Parathyroid adenoma (tissue), 2 donors: ENCODE data around the gene KIF1A.

Experiments
- H2AFZ ChIP-seq: fragments of 300-600 bp; sonication (generic); one replicate; pipeline ENCODE4 v1.7.0; 2017; ENCODE audit warnings: antibody characterized with exemption, mild to moderate bottlenecking
- H3K27ac ChIP-seq: fragments of 300-600 bp; sonication (generic); one replicate; pipeline ENCODE4 v1.7.0; 2017
- H3K27me3 ChIP-seq: fragments of 300-600 bp; sonication (generic); one replicate; pipeline ENCODE4 v1.7.0; 2017; ENCODE audit warnings: low read length; ENCODE audit not compliant: control insufficient read depth, insufficient read depth
- H3K36me3 ChIP-seq: fragments of 300-600 bp; sonication (generic); one replicate; pipeline ENCODE4 v1.7.0; 2017; ENCODE audit warnings: low read length; ENCODE audit not compliant: control insufficient read depth, insufficient read depth
- H3K4me1 ChIP-seq: fragments of 300-600 bp; sonication (generic); one replicate; pipeline ENCODE4 v1.7.0; 2017; ENCODE audit warnings: control low read depth
- H3K4me2 ChIP-seq: fragments of 300-600 bp; sonication (generic); one replicate; pipeline ENCODE4 v1.7.0; 2017; ENCODE audit warnings: low read length
- H3K4me3 ChIP-seq: fragments of 300-600 bp; sonication (generic); one replicate; pipeline ENCODE4 v1.7.0; 2017; ENCODE audit warnings: low read depth, low read length
- H3K79me2 ChIP-seq: fragments of 300-600 bp; sonication (generic); one replicate; pipeline ENCODE4 v1.7.0; 2017; ENCODE audit warnings: control low read depth
- H3K9ac ChIP-seq: fragments of 300-600 bp; sonication (generic); one replicate; pipeline ENCODE4 v1.7.0; 2017; ENCODE audit warnings: mild to moderate bottlenecking
- H3K9me3 ChIP-seq: fragments of 300-600 bp; sonication (generic); one replicate; pipeline ENCODE4 v1.7.0; 2017; ENCODE audit warnings: low read length; ENCODE audit not compliant: control insufficient read depth
- TF ChIP-seq, protein P1 (sequence below): fragments of 300-600 bp; sonication (generic); IDR thresholded peaks from one replicate; pipeline ENCODE4 v1.7.0; 2017; ENCODE audit warnings: antibody characterized with exemption, mild to moderate bottlenecking
- donor health status: primary hyperparathyroidism.

Gene KIF1A

DNA sequence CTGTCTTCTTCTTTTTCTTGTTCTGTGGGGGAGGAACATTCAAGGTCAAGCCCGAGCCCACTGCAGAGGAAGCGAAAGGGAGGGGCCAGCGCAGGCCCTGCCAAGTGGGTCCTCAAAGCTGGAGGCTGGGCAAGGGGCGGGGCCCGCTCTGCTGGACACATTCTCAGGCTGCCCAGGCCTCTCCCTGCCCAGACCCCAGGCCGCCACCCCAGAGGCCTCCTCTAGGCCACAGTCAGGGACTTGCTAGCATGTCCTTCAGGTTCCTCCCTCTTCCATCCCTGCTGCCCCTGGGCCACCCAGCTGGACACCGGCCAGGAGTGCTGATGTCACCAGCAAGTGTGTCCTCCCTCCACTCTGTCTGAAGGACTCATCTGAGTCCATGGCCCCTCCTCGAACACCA lies 44.1 kb downstream of the KIF1A start:
- Histone ChIP-seq H3K4me2 (no peak overlapping the region), H3K9me3 (no peaks in the 10 kb centered on the region), H3K27ac (no peak overlapping the region), H3K79me2 (no peaks in the 10 kb centered on the region), H3K4me1 (no peaks in the 10 kb centered on the region), H3K9ac (no peak overlapping the region), H2AFZ (no peak overlapping the region), H3K27me3 (no peaks in the 10 kb centered on the region), H3K36me3 (no peaks in the 10 kb centered on the region), H3K4me3 (no peak overlapping the region)
- TF ChIP-seq, protein P1, sequence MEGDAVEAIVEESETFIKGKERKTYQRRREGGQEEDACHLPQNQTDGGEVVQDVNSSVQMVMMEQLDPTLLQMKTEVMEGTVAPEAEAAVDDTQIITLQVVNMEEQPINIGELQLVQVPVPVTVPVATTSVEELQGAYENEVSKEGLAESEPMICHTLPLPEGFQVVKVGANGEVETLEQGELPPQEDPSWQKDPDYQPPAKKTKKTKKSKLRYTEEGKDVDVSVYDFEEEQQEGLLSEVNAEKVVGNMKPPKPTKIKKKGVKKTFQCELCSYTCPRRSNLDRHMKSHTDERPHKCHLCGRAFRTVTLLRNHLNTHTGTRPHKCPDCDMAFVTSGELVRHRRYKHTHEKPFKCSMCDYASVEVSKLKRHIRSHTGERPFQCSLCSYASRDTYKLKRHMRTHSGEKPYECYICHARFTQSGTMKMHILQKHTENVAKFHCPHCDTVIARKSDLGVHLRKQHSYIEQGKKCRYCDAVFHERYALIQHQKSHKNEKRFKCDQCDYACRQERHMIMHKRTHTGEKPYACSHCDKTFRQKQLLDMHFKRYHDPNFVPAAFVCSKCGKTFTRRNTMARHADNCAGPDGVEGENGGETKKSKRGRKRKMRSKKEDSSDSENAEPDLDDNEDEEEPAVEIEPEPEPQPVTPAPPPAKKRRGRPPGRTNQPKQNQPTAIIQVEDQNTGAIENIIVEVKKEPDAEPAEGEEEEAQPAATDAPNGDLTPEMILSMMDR, result no peak

DNA sequence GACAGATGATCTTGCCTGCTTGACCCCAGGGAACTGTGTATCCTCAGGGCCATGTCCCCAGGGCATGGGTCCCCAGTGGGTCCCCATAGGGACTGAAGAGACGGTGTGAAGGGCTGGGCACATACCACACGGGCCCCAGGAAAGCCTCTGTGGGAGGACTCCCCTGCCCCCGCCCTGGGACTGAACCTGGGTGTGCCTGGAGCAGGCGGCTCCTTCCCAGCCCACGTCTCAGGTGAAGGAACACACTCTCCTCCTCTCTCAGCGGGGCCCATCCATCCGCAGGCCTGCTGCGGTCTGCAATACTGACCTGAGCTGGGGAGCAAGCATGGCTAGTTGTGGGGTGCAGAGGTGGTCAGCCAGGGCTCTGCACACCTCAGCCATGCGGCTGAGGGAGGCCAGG lies 45.2 kb downstream of the KIF1A start:
- no peaks in the 10 kb centered on the region for H3K9me3 ChIP-seq
- no peak overlapping the region for H3K9ac ChIP-seq
- H3K36me3 ChIP-seq, result no peaks in the 10 kb centered on the region
- H3K79me2 ChIP-seq, result no peaks in the 10 kb centered on the region
- H2AFZ ChIP-seq, result no peak overlapping the region
- no peaks in the 10 kb centered on the region for H3K27me3 ChIP-seq
- no peak overlapping the region for H3K4me2 ChIP-seq
- H3K4me1 ChIP-seq, result no peaks in the 10 kb centered on the region
- TF ChIP-seq, protein P1, result no peak
- H3K4me3 ChIP-seq, result no peak overlapping the region
- no peak overlapping the region for H3K27ac ChIP-seq

- H3K9me3 ChIP-seq, result no peaks in the 10 kb centered on the region
- no peaks in the 10 kb centered on the region for H3K79me2 ChIP-seq
- H3K4me3 ChIP-seq, result no peak overlapping the region
- H3K4me2 ChIP-seq, result no peak overlapping the region
- no peak overlapping the region for H2AFZ ChIP-seq
- no peaks in the 10 kb centered on the region for H3K27me3 ChIP-seq
- no peak overlapping the region for H3K9ac ChIP-seq
- H3K36me3 ChIP-seq, result no peaks in the 10 kb centered on the region
- H3K27ac ChIP-seq, result no peak overlapping the region
- TF ChIP-seq, protein P1, result no peak
- H3K4me1 ChIP-seq, result no peaks in the 10 kb centered on the region
Observed at GRCh38 chr2:240769096-240769495, 50.9 kb downstream of the KIF1A start.

GRCh38 chr2:240768216-240768615 lies 51.8 kb downstream of the KIF1A start:
- H3K4me3 ChIP-seq, result no peak overlapping the region
- H3K36me3 ChIP-seq, result no peaks in the 10 kb centered on the region
- no peak overlapping the region for H3K27ac ChIP-seq
- no peaks in the 10 kb centered on the region for H3K4me1 ChIP-seq
- TF ChIP-seq, protein P1, result no peak
- no peak overlapping the region for H2AFZ ChIP-seq
- no peaks in the 10 kb centered on the region for H3K9me3 ChIP-seq
- no peak overlapping the region for H3K4me2 ChIP-seq
- H3K79me2 ChIP-seq, result no peaks in the 10 kb centered on the region
- H3K9ac ChIP-seq, result no peak overlapping the region
- no peaks in the 10 kb centered on the region for H3K27me3 ChIP-seq

DNA sequence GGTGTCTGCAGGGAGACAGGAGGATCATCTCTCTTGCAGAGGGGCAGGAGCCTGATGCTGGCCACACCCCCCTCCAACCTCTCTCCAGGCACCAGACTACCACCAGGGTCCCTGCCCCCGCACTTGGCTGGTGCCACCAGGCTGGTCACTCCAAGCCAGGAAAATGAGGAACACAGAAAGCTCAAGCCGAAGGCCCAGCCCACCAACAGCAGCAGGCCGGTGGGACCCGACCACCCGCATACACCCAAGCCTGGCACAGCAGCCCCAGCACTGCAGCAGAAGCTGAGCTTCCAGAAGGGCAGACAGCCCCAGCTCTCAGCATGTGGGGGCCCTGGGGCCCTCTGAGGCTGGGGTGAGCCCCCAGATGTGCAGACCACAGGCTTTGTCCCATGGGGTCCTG lies 52.7 kb downstream of the KIF1A start:
- H3K27me3 ChIP-seq, result no peaks in the 10 kb centered on the region
- TF ChIP-seq, protein P1, result no peak
- H3K27ac ChIP-seq, result no peak overlapping the region
- H3K36me3 ChIP-seq, result no peaks in the 10 kb centered on the region
- no peak overlapping the region for H3K4me3 ChIP-seq
- H3K9ac ChIP-seq, result no peak overlapping the region
- H3K4me2 ChIP-seq, result no peak overlapping the region
- no peak overlapping the region for H2AFZ ChIP-seq
- no peaks in the 10 kb centered on the region for H3K79me2 ChIP-seq
- H3K9me3 ChIP-seq, result no peaks in the 10 kb centered on the region
- no peaks in the 10 kb centered on the region for H3K4me1 ChIP-seq
